B cell (primary cell): ENCODE data around the gene CCNG1.

Experiments used
- EZH2 ChIP-seq: IDR thresholded peaks from 2 replicates; pipeline ENCODE4 v1.6.1; 2012; ENCODE audit warnings: borderline replicate concordance, low read depth, mild to moderate bottlenecking, moderate library complexity, low read length; ENCODE audit not compliant: insufficient read depth, poor library complexity, severe bottlenecking
- TF ChIP-seq, protein P1 (sequence below): fragments of 200-600 bp; IDR thresholded peaks from one replicate; pipeline ENCODE4 v1.8.0; 2022; ENCODE audit warnings: antibody characterized with exemption, mild to moderate bottlenecking

DNA sequence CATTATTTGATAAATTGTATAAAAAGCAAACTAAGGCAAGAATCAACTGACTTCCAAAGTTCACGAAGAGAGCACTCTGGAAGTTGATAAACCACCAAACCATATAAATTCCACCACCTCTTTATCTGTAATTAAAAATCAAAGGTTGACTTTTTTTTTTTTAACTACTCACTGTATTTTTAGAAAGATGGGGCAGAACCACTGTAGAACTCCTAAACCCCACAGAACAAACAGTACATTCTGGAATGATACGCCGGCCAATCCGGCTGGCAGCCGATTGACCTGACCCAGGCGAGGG, 435 bp upstream of the CCNG1 start:
- TF ChIP-seq, protein P1, sequence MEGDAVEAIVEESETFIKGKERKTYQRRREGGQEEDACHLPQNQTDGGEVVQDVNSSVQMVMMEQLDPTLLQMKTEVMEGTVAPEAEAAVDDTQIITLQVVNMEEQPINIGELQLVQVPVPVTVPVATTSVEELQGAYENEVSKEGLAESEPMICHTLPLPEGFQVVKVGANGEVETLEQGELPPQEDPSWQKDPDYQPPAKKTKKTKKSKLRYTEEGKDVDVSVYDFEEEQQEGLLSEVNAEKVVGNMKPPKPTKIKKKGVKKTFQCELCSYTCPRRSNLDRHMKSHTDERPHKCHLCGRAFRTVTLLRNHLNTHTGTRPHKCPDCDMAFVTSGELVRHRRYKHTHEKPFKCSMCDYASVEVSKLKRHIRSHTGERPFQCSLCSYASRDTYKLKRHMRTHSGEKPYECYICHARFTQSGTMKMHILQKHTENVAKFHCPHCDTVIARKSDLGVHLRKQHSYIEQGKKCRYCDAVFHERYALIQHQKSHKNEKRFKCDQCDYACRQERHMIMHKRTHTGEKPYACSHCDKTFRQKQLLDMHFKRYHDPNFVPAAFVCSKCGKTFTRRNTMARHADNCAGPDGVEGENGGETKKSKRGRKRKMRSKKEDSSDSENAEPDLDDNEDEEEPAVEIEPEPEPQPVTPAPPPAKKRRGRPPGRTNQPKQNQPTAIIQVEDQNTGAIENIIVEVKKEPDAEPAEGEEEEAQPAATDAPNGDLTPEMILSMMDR = no peak
- no peak for TF ChIP-seq EZH2
